HepG2 (cell line): ENCODE results near the gene ATF7IP.

Source experiments
- HDAC2 ChIP-seq: sonication (generic); formaldehyde crosslinking; IDR thresholded peaks from 2 replicates; pipeline ENCODE4 v1.4.0; 2020; ENCODE audit warnings: missing genetic modification reagents
- MYC ChIP-seq: sonication (generic); formaldehyde crosslinking; IDR thresholded peaks from 2 replicates; pipeline ENCODE4 v1.9.0; 2021; ENCODE audit warnings: missing genetic modification reagents, borderline replicate concordance
- RFX5 ChIP-seq: IDR thresholded peaks from 2 replicates; pipeline ENCODE4 v1.6.1; 2011; ENCODE audit warnings: low read depth, low read length, improper control_type of control experiment
- RNF2 ChIP-seq: fragments of 450-650 bp; conservative IDR thresholded peaks from 2 replicates; pipeline ENCODE4 v1.6.1; 2016; ENCODE audit warnings: low read depth
- ZFP36 ChIP-seq: fragments of 150-350 bp; IDR thresholded peaks from 2 replicates; pipeline ENCODE4 v1.6.1; 2018; ENCODE audit warnings: borderline replicate concordance, low read length, low read depth; ENCODE audit not compliant: partially characterized antibody
- ZNF143 ChIP-seq: sonication (generic); formaldehyde crosslinking; IDR thresholded peaks from 2 replicates; pipeline ENCODE4 v1.4.0; 2020; ENCODE audit warnings: missing genetic modification reagents
- ZNF780A ChIP-seq: sonication (generic); formaldehyde crosslinking; IDR thresholded peaks from 2 replicates; pipeline ENCODE4 v1.8.0; 2022; ENCODE audit warnings: mild to moderate bottlenecking, missing genetic modification reagents, moderate library complexity
- TF ChIP-seq, protein P1 (sequence below): sonication (generic); formaldehyde crosslinking; IDR thresholded peaks from 2 replicates; pipeline ENCODE4 v1.4.0; 2020; ENCODE audit warnings: missing genetic modification reagents

DNA sequence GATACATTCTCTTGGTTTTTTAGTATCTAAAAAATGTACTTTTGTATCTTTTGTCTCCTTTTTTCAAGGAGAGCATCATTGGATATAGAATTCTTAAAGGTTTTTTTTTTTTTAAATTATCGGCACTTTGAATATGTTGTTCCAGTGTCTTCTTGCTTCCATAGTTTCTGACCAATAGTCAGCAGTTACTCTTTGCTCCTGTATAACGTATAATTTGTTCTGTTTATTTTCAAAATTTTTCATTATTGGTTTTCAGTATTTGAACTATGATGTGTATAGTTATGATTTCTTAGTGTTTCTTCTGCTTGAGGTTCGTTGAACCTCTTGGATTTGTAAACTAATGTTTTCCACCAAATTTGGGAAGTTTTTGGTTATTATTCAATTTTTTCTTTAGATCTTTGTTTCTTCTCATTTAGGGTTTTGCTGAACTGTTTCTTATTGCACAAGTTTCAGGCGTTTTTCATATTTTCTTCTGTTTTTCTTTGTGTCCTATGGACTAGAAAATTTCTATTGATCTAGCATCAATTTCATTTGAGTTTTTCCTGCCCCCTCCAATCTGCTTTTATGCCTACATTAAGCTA, 108.3 kb downstream of the ATF7IP start:
- no peak for TF ChIP-seq MYC (CRISPR knock-in tag)
- no peak for TF ChIP-seq ZFP36
- TF ChIP-seq RFX5 = no peak
- TF ChIP-seq, protein P1, sequence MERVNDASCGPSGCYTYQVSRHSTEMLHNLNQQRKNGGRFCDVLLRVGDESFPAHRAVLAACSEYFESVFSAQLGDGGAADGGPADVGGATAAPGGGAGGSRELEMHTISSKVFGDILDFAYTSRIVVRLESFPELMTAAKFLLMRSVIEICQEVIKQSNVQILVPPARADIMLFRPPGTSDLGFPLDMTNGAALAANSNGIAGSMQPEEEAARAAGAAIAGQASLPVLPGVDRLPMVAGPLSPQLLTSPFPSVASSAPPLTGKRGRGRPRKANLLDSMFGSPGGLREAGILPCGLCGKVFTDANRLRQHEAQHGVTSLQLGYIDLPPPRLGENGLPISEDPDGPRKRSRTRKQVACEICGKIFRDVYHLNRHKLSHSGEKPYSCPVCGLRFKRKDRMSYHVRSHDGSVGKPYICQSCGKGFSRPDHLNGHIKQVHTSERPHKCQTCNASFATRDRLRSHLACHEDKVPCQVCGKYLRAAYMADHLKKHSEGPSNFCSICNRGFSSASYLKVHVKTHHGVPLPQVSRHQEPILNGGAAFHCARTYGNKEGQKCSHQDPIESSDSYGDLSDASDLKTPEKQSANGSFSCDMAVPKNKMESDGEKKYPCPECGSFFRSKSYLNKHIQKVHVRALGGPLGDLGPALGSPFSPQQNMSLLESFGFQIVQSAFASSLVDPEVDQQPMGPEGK (CRISPR knock-in tag) = no peak
- TF ChIP-seq ZNF143 = no peak
- no peak for TF ChIP-seq ZNF780A (CRISPR knock-in tag)
- no peak for TF ChIP-seq RNF2
- TF ChIP-seq HDAC2 (CRISPR knock-in tag) = no peak
